HTERT RPE-1 (cell line): ENCODE data around the gene FKRP.
"Not testable (repeated sequence)": the region's sequence is repeated elsewhere in the genome, so short reads cannot be mapped to it uniquely, and the experiment has no call there.

ENCODE experiments used
- in situ Hi-C: fragments of 300-500 bp; cut with MboI; formaldehyde crosslinking; loops from 4 replicates; pipeline ENCODE4 v1.14.3; 2020; ENCODE audit warnings: low sequenced_read_pairs

FKRP gene, protein sequence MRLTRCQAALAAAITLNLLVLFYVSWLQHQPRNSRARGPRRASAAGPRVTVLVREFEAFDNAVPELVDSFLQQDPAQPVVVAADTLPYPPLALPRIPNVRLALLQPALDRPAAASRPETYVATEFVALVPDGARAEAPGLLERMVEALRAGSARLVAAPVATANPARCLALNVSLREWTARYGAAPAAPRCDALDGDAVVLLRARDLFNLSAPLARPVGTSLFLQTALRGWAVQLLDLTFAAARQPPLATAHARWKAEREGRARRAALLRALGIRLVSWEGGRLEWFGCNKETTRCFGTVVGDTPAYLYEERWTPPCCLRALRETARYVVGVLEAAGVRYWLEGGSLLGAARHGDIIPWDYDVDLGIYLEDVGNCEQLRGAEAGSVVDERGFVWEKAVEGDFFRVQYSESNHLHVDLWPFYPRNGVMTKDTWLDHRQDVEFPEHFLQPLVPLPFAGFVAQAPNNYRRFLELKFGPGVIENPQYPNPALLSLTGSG

GRCh38 chr19:46745521-46746280 lies at the start of gene FKRP:
TSS of gene FKRP (plus strand) at chr19:46746057. CDS start at chr19:46755451, 9,394 bp downstream.
- in situ Hi-C loops, result no loop called here

GRCh38 chr19:46696866-46697203 lies 49.0 kb upstream of the FKRP start:
- in situ Hi-C loops, result no loop called here

GRCh38 chr19:46697204-46697960 lies 48.5 kb upstream of the FKRP start:
- in situ Hi-C loops, result no loop called here

DNA sequence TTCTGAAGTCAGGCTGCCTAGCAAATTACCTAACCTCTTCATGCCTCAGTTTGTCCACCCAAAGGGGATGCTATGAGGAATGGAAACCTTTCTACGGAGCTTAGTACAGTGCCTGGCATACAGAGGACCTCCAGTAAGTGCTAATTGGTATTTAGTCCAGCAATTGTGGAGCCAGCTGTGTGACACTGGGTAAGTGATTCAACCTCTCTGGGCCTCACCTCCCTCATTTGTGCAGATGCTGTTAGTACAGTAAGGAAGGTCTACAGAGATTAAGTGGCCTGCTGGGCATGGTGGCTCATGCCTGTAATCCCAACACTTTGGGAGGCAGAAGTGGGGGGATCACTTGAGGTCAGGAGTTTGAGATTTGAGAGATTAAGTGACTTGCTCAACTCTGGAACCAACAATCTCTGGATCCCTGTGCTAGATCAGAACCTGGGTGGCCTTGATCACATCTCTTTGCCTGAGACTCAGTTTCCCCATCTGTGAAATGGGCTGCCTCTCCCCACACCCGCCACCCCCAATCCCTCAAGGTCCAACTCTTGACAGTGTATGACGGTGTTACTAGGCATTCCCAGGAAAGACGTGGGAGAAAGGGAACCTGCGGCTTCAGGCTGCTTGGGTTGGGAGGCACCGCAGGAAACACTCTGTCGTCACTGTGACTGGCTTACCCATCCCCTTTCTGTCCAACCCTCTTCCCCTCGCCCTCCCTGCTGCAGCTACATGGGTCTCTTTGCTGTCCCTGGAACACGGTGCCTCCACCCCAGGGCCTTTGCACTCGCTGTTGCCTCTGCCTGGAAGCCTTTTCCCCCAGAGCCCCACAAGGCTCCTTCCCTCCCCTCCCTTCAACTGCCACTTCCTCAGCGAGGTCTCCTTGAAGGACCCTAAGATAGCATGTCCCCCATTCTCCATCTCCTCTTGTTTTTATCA lies 47.2 kb upstream of the FKRP start:
- in situ Hi-C loops, result no loop called here

GRCh38 chr19:46700704-46701103 lies 45.2 kb upstream of the FKRP start:
- in situ Hi-C loops, result no loop called here

- in situ Hi-C loops, result no loop called here
Observed at GRCh38 chr19:46704379-46705076, 41.3 kb upstream of the FKRP start.

DNA sequence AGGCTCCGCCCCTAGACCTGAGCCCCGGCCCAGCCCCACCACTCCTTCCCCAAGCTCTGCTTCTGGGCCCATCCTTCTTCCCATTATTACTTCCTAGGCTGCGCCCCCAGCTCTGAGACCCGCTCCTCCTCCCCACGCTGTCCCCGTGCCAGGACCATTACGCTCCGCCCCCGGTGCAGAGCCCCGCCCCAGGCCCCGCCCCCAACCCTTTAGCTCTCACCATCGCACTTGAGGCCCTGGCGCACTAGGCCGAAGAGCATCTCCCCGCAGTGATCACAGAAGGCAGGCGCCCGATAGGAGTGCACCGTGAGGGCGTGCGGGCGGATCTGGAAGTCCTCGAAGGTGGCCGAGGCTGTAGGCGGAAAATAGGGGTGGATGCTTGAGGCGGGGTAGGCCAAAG lies 35.2 kb upstream of the FKRP start:
- in situ Hi-C loops, result no loop called here

DNA sequence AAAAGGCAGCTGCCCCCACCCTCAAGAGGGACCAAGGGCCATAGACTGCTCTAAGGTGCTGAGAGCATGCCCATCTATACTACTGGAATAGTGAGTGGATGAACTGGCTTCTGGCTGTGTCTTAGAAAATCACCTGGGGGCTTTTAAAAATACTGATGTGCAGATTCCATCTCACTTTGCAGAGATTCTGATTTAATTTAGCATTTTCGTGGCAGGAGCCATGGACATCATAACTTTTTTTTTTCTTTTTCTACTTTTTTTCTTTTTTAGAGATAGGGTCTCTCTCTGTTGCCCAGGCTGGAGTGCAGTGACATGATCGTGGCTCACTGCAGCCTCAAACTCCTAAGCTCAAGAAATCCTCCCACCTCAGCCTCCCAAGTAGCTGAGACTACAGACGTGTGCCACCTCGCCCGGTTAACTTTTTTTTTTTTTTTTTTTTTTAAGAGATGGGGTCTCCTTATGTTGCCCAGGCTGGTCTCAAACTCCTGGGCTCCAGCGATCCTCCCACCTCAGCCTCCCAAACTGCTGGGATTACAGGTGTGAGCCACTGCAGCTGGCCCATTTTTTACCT lies 33.0 kb upstream of the FKRP start:
- in situ Hi-C loops, result not testable (repeated sequence)

- in situ Hi-C loops, result no loop called here
Observed at GRCh38 chr19:46713781-46714443, 31.9 kb upstream of the FKRP start.

- in situ Hi-C loops, result no loop called here
Observed at GRCh38 chr19:46714444-46715106, 31.3 kb upstream of the FKRP start.

DNA sequence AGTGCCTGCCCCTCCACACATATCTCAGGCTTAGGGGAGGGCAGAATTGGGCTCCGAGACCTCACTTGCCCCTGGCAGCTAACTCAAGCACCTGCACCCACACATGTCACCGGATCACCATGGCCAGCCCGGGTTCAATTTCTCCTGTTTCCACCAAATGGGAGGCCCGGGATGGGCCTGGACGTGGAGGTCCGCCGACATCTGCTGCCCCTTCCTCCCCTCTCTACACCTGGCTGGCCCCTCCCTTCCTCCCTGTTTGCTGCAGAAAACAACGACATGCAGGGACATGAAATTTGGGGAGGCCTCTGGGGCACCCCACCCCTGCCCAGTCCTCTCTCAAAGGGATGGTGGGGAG lies 30.3 kb upstream of the FKRP start:
- in situ Hi-C loops, result no loop called here

- in situ Hi-C loops, result no loop called here
Observed at GRCh38 chr19:46715975-46716671, 29.7 kb upstream of the FKRP start.

DNA sequence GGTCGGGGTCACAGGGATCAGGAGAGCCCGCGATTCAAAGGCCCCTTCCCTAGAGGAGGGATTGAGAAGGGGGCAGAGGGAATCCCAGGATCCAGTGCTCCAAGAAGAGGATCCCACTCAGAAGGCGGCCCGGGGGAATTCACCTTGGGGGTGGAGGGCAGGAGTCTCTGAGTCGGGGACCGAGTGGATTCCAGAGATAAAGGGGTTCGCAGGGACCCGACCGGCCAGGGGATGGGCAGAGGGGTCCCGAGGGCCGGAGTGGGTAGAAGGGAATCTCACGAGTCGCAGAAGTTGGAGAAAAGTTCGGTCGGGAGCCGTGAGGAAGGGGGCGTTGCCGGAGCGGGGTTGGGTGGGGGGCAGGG lies 29.2 kb upstream of the FKRP start:
- in situ Hi-C loops, result no loop called here

DNA sequence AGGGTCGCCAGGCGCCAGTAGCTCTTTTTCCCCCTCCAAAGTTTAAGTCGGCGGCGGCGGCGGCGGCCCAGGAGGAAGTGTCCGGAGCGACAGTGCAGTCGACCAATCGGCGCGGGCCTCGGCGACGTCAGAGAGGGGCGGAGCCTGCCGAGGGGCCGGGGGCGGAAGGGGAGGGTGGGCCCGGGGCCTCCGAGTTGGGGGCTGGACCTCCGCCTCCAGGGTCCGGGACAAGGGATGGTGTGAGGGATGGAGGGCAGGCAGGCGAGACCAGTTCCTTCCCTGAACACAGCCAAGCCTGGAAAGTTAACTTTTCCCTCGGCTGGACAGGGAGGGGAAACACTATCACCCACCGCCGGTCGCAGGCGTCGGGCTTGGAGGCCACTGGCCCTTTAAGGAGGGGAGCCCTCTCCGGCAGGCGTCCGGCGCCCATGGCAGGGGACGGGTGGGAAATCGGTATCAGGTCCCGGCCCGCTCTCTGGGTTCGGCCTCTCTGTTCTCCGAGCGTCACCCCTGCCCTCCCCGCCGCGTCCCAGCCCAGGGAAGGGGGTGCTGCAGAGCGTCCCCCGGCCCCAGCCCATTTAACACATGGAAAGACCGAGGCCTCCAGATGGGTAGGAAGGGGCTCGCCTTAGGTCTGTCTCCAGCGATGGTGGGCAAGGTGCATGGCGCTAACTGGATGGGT lies 28.7 kb upstream of the FKRP start, which contains the start of gene PRKD2:
Gene PRKD2 (minus strand): TSS at position 81 of the 682 bp plus-strand sequence. CDS start 744 bp downstream, outside the sequence.
- in situ Hi-C loops, result no loop called here

DNA sequence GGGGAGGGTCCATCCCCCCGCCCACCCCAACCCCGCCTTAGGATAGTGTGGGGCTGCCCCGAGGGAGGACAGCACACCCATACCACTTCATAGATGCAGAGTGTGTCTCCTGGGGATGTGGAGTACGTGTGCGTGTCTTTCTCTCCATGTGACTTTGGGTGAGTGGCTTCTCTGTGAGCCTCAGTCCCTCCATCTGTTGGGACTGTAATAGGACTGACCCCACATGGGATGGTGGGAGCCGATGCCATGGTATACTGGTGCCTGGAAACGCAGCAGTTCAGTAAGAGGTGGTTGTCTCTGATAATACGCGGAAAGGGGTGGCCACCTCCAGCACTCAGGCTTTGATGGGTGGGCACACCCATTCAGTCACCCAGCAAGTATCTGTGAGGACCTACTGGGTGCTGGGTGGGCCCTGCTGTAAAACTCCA lies 28.1 kb upstream of the FKRP start:
- in situ Hi-C loops, result no loop called here

GRCh38 chr19:46718157-46718933 lies 27.5 kb upstream of the FKRP start:
- in situ Hi-C loops, result no loop called here
